GM19438 (cell line): Measurements from ENCODE around the gene SAE1.
"Not testable (repeated sequence)": the region's sequence is repeated elsewhere in the genome, so short reads cannot be mapped to it uniquely, and the experiment has no call there.

Source experiments
- ATAC-seq: cut with Tn5 transposase; IDR thresholded peaks from one replicate; pipeline ENCODE4 v1.9.1; 2021; ENCODE audit warnings: low read depth; ENCODE audit not compliant: unreplicated experiment

The SAE1 gene

DNA sequence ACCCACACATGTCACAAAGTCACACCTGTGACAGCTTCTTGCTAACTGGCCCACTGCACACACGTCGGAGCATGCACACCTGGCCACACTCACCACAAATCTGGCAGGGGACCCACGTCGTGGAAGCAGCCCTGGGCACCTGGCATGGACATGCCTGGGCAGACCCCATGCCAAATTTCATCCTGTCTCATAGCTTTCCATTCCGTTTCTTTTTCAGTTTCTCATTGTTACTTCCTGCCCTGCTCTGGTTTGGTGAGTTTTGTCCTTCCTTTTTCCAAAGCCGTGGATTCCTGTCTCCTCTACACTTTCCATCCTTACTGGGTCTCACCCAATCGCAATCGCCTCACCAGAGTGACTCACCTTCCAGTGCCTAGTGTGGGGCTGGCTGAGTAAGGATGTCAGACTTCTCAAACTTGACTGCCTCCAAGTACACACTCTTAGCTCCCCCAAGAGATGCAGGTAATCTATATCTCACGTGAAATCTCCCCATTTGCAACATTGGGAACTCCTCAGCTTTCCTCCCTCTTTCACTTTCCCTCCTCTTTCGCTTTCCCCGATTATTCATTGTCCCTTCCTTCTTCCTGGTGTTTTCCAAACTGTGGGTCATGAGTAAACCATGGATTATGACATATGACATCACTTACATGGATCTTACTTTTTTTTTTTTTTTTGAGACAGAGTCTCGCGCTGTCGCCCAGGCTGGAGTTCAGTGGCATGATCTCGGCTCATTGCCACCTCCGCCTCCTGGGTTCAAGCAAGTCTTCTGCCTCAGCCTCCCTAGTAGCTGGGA is 102.0 kb downstream of the SAE1 start:
- no peak for ATAC-seq

DNA sequence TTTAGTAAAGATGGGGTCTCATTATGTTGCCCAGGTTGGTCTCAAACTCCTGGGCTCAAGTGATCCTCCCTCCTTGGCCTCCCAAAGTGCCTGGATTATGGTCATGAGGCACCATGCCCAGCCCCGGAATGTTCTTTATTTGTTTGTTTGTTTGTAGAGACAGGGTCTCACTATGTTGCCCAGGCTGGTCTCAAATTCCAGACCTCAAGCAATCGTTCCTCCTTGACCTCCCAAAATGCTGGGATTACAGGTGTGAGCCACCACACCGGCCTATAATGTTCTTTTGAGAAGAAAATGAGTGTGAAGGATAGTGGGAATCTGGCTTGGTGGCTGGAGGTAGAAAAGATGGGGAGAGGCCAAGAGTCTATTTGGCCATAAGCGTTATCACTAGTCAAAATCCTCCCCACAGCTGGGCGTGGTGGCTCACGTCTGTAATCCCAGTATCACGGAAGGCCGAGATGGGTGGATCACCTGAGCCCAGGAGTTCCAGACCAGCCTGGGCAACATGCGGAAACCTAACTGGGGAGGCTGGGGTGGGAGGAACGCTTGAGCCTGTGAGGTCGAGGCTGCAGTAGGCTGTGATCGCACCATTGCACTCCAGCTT is 105.5 kb downstream of the SAE1 start:
- no peak for ATAC-seq

DNA sequence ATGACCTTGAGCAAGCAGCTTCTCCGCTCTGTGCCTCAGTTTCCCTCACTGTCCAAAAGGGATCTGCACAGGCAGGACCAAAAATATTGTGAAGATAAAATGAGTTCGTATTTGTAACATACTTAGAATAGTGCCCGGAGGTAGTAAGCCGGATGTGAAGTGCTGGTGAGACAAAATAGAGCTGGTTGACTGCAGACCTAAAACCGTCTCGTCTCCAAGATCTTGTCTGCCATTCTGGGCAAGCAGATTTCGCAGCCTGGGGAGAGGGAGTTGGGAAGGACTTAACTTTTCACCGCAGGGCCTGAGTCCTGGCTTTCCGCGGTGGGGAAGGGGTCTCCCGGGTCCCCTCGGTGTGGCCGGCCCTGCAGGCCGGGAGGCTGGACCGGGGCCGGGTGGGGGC is 108.5 kb downstream of the SAE1 start:
- ATAC-seq, result no peak

DNA sequence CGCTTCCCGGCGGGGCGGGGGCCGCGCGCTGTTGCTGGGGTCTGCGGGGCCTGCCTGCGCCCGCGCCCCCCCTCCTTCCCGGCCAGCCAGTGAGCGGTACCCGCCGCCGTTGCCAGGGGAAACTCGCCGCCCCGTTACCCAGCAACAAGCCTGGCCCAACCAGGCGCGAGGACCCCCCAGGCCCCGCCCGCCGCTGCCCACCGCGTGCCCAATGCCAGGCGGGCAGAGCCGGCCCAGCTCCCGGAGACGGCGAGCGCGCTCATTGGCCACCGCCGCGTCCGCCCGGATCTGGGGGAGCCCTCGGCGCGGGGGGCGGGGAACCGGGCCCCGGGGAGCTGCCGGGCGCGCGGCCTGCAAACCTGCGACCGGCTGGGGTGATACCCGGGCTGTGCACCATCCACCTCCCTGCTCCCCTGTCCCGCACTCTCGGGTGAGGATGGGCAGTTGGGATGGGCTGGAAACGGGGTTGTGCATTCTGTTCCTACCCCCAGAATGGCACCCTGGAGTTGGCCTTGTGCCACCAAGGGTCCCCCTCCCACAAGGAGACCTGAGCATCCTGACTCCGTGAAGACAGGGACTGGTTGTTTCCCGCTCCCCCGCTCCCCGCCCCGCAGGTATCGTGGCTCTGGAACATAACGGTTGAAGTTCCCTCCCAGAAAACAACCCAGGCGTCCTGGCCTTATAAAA is 109.1 kb downstream of the SAE1 start:
- ATAC-seq, result no peak

DNA sequence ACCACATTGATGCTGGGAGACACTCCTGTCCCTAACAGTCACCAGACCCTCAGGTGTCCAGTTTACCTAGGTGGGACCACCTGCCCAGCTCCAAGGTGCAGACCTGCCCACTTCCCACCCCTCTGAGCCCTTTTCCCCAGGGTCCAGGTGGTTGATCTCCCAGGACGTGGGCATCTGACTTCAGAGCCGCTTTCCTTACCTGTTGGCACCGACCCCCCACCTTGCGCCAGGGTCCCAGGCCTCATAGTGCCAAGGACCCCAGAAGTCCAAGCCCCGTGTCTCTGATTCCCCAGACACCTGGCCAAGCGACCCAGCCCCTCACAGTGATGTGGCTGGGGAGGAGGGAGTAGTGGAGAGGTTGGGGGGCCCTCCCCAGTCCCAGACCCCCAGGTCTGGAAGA is 109.9 kb downstream of the SAE1 start:
- ATAC-seq, result no peak

DNA sequence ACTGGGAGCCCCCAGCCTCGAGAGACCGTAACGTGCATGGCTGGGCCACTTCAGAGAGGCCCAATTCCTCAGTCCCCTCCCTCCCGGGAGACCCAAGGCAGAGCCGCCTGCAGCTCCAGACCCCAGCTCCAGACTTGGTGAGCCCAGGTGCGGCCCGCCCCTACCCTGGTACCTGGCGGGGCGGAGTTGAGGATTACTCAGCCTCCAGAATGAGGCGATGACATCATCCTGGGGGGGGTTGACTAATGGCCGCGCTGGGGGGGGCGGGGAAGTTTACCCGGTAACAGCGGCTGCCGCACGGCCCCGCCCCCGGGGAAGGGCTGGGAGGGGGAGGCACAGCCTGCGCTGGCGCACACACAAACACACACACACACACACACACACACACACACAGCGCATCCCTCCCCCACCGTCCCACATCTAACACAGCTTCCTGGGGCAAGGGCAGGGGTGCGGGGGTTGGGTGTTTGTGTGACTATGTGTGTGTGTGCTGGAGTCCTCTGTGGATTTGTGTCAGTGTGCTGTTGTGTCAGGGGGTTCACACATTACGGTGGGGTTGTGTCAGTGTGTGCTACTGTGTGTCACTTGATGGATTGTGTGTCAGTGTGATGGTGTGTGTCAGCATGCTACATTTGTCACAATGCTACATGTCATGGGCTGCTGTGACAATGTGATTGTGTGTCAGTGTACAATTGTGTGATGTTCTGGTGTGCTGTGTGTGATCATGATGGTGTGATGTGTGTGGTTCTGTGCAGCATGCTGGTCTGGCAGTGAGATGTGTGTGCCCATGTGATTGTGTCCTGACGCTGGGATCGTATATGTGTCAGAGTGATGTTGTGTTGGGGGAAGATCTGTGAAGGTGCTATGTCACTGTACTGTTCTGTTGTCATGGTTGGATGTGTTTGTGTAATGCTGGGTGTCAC is 110.6 kb downstream of the SAE1 start:
- ATAC-seq, result no peak

DNA sequence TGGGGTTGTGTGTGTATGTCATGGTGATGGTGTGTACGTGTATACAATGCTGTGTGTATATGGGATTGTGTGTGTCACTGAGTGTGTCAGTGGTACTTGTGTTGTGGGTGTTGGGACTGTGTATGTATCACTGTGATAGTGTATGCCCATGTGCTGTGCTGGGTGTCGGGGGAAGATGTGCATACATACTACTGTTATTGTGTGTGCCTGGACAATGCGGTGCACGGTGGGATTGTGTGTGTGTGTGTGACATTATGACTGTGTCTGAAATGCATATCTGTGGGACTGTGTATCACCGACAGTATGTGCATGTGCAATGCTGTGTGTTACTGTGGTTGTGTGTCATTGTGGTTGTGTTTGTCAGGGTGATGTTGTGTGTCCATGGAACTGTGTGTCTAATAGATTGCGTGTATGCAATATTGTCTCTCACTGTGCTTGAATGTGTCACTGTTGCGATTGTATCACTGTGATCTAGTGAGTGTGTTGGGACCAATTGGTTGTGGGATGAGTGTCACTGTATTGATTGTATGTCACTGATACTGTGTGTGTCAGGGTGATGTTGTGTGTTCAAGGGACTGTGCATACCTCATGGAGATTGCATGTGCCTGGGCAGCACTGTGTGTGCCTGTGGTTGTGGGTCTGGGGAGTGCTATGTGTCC is 111.4 kb downstream of the SAE1 start:
- ATAC-seq, result no peak

DNA sequence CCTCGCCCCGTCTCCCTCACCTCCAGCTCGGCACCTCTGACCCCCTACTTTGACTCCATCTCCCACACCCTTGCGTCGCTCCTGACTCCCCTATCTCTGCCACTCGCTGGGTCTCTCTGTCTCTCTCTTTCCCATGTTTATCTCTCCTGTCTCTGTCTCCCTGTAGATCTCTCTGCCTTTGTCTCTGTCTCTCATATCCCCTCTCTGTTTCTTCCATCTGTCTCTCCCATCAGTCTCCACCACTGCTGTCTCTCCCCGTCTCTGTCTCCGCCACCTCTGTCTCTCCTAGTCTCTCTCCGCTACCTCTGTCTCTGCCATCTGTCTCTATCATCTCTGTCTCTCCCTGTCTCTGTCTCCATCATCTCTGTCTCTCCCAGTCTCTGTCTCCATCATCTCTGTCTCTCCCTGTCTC is 112.7 kb downstream of the SAE1 start:
- ATAC-seq, result no peak

DNA sequence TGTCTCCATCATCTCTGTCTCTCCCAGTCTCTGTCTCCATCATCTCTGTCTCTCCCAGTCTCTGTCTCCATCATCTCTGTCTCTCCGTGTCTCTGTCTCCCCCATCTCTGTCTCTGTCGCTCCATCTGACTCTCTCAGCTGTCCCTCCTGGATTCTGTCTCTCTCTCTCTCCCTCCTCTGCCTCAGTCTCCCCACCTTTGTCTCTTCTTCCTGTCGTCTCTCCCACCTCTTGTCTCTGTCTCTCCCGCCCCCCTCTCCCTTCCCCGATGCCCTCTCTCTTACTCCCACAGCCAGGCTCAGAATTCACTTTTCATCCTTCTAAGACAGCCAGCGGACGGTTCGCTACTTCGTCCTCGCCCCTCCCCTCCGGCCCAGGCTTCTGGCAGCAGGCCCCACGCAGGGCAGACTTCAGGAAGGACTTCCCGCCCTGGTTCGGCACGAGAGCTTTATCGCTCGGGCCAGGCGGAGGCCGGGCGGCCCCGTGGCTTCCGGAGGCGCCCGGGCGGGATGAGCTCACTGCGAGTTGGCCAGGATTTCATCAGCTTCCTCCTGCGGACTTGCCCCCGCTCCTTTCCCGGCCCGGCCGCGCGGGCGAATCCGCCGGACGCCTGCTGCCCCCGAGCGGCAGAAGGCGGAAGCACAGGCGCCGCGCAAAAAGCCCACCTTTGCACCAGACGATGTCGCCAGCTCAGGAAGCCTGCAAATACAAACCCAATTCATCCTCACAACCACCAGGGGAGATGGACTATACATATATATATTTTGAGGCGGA is 113.3 kb downstream of the SAE1 start:
- peak; percentile 68 for ATAC-seq

DNA sequence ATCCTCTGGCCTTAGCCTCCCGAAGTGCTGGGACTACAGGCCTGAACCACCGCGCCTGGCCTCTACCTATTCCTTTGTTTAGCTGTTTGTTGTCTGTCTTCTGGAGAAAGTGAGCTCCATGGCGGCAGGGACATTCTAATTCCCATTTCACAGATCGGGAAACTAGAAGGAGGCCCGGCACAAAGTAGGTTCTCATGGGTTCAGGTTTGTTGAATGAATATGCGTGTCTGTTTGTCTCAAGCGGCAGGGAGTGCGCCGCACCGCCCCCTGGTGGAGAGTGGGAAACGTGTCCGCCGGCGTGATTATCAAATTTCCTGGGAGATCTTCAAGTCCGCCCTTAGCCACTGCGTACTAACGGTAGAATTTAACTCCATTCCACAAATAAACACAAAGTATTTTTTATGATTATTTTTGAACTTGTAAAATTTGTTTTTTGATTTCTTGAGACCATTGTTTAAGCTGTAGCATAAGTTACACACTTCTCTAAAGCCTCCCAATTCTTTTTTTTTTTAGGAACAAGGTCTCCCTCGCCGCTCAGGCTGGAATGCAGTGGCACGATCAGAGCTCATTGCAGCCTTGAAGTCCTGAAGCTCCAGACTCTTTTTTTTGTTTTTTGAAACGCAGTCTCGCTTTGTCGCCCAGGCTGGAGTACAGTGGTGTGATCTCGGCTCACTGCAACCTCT is 116.8 kb downstream of the SAE1 start:
- ATAC-seq, result no peak

DNA sequence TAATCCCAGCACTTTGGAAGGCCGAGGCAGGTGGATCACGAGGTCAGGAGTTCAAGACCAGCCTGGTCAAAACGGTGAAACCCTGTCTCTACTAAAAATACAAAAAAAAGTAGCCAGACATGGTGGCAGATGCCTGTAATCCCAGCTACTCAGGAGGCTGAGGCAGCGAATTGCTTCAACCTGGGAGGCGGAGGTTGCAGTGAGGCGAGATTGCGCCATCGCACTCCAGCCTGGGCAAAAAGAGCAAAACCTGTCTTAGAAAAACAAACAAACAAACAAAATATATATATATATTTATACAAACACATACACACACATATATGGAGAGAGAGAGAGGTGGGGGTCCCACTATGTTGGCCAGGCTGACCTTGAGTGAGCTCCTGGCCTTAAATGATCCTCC is 122.4 kb downstream of the SAE1 start:
- not testable (repeated sequence) for ATAC-seq

DNA sequence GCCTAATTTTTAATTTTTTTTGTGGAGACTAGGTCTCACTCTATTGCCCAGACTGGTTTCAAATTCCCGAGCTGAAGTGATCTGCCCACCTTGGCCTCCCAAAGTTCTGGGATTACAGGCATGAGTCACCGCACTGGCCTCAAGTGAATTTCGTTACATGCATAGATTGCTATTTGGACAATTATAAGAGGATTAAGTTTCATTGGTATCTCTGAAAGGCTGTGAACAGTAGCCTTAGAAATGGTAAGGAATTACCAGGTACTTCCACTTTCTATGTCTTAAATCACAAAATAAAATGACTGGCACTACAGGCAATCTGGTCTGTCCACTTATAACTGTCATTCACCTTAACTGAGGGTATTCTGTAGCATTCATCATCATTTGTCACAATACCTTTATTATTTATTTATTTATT is 122.8 kb downstream of the SAE1 start:
- no peak for ATAC-seq

DNA sequence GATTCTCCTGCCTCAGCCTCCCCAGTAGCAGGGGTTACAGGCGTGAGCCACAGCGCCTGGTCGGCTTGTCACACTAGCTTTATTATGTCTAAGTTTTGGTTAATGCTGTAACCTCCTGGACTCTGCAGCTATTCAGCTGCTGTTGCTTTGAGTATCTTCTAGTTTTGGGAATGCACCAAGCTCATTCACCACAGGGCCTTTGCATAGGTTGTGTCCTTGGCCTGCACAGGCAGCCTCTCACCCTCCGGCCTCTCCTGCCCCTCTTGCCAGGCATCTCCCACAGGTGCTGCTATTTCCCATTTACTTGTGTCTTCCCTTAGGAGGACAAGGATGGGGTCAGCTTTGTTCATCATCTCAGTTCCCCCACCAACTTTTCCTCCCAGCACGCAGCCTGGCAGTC is 123.3 kb downstream of the SAE1 start:
- ATAC-seq, result no peak

DNA sequence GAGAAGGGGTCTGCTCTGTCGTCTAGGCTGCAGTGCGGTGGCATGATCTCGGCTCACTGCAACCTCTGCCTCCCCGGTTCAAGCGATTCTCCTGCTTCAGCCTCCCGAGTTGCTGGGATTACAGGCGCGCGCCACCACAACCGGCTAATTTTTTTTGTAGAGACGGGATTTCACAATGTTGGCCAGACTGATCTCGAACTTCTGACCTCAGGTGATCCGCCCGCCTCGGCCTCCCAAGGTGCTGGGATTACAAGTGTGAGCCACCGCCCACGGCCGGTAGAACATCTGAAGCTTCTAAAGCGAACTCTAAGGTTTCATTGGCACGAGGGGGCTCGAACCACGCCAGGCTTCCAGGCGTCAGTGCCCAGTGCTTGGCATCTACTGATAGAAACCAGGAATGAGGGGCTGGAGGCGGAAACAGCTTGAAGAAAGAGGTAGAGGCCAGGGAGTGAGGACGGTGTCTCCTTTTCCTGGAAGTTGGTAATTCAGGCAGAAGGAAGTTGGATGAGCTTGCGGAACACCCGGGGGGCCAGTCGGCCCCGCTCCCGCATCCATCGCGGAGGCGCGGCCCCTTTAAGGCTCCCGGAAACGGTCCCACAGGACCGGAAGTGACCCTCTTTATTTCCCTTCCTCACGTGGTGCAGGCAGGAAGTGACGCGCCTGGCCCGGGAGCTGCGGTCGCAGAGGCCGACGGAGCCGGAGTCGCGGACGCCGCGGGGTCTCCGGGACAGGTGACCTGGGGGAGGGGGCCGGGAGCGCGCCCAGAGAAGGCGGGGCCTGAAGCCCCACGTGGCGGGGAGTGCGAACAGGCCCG is 125.5 kb downstream of the SAE1 start, which contains the start of gene CCDC9:
Gene CCDC9 (plus strand): TSS at position 647 of the 814 bp plus-strand sequence. CDS start 1,876 bp downstream, outside the sequence.
- ATAC-seq, result peak; percentile 42

DNA sequence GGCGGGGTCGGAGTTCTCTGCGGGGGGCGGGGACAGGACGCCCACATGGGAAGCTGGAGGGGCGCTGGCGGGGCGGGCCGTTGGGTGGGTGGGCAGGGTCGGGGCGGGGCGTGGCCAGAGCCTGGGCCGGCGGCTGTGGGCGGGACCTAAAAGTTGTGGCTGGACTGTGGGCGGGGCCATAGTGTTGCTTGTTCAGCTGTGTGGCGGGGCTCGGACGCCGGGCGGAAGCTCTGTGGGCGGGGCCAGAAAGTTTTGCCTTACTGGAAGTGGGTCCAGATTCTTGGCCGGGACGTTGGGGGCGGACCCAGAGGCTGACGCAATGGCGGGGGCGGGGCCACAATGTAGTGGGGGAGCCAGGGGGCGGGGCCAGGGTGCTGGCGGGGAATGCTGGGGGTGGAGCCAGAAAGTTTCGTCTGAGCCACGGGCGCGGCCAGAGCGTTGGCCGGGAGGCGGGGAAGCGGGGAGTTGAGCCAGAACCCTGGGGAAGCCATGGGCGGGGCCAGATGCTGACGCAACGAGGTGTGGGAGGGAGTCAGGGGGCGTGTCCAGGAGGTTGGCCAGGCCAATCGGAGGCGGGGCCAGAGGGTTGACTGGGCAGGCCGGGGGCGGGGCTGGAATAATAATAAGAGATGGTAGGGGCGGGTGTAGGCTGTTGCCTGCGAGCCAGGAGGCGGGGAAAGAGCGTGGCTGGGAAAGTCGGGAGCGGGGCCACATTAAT is 126.2 kb downstream of the SAE1 start:
- peak; percentile 74 for ATAC-seq

DNA sequence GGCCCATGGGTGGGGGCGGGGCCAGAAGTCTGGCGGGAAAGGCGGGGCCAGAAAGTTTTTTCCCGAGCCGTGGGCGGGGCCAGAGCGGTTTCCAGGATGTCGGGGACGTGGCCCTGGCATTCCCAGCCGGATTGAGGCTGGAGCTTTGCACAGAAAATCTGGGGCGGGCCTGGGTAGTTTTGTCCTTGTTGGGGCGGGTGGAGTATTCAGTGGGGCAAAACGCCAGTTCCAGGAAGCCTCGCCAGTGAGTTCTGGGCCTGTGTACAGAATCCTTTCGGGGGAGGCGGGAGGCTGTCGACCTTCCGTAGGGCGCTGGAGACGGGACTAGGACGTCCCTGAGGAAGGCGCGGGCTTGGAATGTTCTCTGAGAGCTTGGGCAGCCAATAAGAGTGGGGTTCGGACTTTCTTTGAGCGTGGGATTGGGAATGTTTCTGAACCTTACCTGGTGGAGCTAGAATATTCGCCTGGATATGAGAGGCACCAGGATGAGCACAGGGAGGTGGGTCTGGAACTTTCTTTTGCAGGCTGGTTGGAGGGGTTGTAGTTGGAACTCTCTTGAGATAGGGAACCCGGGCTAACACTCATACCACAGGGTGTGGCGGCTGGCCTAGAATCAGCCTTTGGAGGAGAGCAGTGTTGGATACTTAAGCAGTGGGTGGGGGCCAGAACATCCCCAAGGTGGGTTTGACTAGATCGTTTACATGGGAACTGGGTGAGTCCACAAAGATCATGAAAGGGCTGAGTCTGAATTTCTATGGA is 127.0 kb downstream of the SAE1 start:
- ATAC-seq, result no peak

DNA sequence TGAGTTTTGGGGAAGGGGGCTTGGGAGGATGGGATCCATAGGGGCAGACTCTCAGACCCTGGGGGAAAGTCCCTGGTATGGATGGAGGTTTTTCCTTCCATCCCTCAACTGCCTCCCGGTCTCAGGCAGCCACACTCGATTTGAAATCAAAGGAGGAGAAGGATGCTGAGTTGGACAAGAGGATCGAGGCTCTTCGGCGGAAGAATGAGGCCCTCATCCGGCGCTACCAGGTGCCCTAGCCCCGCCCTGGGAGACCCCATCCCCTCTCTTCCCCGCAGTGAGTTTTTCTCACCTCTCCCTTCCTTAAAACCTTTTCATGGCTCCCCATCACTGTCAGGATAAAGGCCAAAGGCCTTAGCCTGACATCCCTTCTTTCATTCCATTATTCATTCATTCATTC is 127.8 kb downstream of the SAE1 start:
- no peak for ATAC-seq
